ENCODE measurements around the gene CD72.

DNA sequence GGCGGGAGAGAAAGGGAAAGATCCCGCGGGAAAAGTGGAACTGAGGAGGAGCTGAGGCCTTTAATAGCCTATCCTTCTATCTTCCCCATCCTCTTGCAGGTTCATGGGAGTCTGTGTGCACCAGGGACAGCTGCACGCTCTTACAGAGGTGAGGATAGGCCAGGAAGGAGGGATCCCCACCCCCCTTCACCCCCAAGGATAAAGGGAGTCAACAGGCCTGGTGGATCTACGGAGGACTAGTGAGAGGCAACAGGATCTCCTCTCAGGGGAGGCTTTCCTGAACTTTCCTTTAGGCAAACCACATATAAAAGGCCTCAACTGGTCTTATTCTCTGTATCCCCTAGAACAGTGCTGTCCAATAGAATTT is 12.1 kb downstream of the CD72 start:
- TF ChIP-seq, protein P1, sequence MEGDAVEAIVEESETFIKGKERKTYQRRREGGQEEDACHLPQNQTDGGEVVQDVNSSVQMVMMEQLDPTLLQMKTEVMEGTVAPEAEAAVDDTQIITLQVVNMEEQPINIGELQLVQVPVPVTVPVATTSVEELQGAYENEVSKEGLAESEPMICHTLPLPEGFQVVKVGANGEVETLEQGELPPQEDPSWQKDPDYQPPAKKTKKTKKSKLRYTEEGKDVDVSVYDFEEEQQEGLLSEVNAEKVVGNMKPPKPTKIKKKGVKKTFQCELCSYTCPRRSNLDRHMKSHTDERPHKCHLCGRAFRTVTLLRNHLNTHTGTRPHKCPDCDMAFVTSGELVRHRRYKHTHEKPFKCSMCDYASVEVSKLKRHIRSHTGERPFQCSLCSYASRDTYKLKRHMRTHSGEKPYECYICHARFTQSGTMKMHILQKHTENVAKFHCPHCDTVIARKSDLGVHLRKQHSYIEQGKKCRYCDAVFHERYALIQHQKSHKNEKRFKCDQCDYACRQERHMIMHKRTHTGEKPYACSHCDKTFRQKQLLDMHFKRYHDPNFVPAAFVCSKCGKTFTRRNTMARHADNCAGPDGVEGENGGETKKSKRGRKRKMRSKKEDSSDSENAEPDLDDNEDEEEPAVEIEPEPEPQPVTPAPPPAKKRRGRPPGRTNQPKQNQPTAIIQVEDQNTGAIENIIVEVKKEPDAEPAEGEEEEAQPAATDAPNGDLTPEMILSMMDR (conservative IDR thresholded peaks at IDR 0.05) = no peak
- TF ChIP-seq ZFX (IDR thresholded peaks at IDR 0.05) = no peak
